GM10266 (cell line): Measurements from ENCODE around the gene SPG21.

Experiments
- DNase-seq: peaks from one replicate; pipeline ENCODE4 v3.0.0; 2012; ENCODE audit errors: extremely low spot score
- CTCF ChIP-seq: IDR thresholded peaks from 2 replicates; pipeline ENCODE4 v1.5.1; 2012; ENCODE audit warnings: mild to moderate bottlenecking, low read depth; ENCODE audit not compliant: control insufficient read depth, insufficient read depth; ENCODE audit errors: missing control alignments

The SPG21 gene

GRCh38 chr15:64979252-64979710 is 10.4 kb downstream of the SPG21 start:
- no peak for DNase-seq
- TF ChIP-seq CTCF = no peak

- TF ChIP-seq CTCF = no peak
- DNase-seq = no peak
Measured at GRCh38 chr15:64975390-64975789, 14.3 kb downstream of the SPG21 start.

- TF ChIP-seq CTCF = no peak
- DNase-seq = no peak
Measured at GRCh38 chr15:64970698-64971097, 19.0 kb downstream of the SPG21 start.

GRCh38 chr15:64969401-64969800 is 20.3 kb downstream of the SPG21 start:
- DNase-seq = no peak
- TF ChIP-seq CTCF = no peak

- no peak for DNase-seq
- TF ChIP-seq CTCF = no peak
Measured at GRCh38 chr15:64961013-64961412, 28.7 kb downstream of the SPG21 start.

- TF ChIP-seq CTCF = no peak
- no peak for DNase-seq
Measured at GRCh38 chr15:64960153-64960552, 29.6 kb downstream of the SPG21 start.

- no peak for TF ChIP-seq CTCF
- no peak for DNase-seq
Measured at GRCh38 chr15:64959128-64959527, 30.6 kb downstream of the SPG21 start.
